NCI-H2171 (cell line): ENCODE results near the gene MT1E.
"Not testable (repeated sequence)": the region's sequence is repeated elsewhere in the genome, so short reads cannot be mapped to it uniquely, and the experiment has no call there.

ENCODE experiments used
- DNase-seq: peaks from one replicate; lab custom pipeline; 2025; lab: John Stamatoyannopoulos, UW

The MT1E gene

DNA sequence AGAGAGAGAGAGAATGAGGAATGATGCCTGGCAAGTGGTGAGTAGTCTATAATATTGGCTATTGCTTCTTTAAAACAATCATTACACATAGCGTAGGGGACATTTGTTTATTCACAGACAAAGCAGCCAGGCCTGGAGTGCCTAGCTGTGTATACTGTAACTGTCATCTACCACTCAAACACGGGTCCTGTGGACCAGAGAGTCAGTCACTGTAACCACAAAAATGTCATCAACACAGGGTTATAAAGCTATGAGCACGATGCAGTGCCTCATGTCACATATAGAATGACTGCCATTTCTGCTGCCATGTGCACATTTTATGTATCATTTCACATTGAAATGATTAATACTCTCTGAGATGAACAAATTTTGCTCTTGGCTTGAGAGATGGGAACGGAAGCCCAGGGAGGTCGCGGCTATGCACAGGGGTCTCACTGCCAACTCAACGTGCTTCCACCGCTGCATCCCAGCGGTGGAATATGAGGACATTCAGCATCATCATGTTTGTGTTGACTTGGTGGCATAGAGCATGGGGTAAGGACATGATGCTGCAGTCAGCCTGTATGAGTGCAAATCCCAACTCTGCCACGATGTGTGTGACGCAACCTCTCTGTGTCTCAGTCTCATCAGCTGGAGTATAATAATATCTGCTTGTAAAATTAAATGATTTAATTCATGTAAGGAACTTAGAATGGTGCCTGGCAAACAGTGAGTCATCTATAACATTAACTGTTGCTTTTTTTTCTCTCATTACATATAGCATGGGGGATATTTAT is 47.4 kb downstream of the MT1E start:
- no peak for DNase-seq

DNA sequence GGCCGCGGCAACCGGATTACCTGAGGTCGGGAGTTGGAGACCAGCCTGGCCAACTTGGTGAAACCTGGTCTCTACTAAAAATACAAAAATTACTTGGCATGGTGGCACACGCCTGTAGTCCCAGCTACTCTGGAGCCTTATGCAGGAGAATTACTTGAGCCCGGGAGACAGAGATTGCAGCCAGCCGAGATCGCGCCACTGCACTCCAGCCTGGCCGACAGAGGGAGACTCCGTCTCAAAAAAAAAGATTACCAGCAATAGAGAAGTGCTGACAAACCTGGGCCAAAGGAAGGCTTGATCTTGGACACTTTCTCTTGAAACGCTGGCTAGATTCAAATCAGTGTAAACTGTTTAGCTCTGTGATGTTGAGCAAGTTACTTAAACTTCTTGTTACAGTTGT is 48.3 kb downstream of the MT1E start:
- no peak for DNase-seq

DNA sequence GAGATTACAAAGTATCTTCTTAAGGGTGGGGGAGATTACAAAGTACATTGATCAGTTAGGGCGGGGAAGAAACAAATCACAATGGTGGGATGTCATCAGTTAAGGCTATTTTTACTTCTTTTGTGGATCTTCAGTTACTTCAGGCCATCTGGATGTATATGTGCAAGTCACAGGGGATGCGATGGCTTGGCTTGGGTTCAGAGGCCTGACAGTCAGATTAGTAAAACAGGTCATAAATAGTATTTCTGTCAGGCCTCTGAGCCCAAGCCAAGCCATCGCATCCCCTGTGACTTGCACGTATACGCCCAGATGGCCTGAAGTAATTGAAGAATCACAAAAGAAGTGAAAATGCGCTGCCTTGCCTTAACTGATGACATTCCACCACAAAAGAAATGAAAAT is 49.0 kb downstream of the MT1E start:
- not testable (repeated sequence) for DNase-seq

DNA sequence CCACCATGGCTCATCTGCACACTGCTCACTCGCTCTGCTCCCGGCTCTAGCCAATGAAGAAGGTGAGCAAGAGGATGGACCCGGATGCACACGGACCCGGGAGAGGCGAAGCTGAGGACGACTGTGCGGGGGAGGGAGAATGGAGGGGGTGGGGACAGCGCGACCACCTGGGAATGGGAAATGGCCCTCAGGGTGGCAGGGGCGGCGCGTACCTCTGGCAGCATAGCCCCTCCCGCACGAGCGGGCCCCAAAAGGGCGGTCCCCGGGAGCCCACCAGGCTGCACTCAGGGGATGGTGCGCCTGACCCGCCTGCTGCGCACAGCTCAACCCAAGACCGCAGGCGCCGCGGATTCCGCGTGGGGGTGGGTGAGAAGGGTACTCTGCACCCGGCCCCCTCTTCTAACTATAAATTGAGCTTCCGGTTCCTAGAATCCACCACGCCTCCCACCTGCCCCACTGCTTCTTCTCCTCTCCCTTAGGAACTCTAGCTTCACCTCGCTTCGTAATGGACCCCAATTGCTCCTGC is 50.2 kb downstream of the MT1E start:
- DNase-seq: no peak
